ENCODE measurements around the gene FICD. TPM values are rescaled to one million over a fixed set of nuclear protein-coding genes. Genes with fewer than 3 reads are reported as not detected.

The FICD gene
- polyA plus RNA-seq, 4 donors: 0.81 to 2.2 (median 1.5) TPM

DNA sequence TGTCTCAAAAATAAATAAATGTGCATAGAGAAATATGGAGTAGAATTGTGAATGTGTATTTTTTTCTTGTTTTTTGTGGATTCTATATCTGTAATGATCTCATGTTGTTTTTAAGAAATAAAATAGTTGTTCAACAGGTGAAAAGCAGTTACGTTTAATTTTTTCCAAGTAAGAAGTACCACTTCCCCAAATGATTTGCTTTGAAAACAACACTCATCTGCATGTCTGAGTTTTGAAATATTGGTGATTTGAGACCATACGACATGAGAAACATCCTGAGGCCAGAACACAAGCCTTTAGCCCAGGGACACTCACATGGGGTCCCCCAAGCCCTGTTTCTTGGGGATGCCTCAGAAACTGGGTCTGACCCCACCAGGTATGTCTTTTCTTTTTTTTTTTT, 4.2 kb upstream of the FICD start:
- H3K9me3 ChIP-seq (ENCODE audit: control insufficient read depth in 2 of 2, insufficient read depth in 1 of 2, low read depth in 1 of 2, low read length in 1 of 2): peaks cover 0 to 5% of the 10 kb centered on the region in 2 donors
- peaks cover 0 to 2% (median 0%) of the 10 kb centered on the region in 3 donors for H3K4me1 ChIP-seq (ENCODE audit: control insufficient read depth in 3 of 3, insufficient read depth in 2 of 3, low read depth in 1 of 3, low read length in 2 of 3)
- H3K4me3 ChIP-seq (ENCODE audit: low read depth in 1 of 3, low read length in 3 of 3): no peak overlapping the region
- H3K27me3 ChIP-seq (ENCODE audit: control insufficient read depth in 3 of 3, insufficient read depth in 3 of 3, low read length in 3 of 3): peaks cover 0 to 2% (median 0%) of the 10 kb centered on the region in 3 donors
- H3K27ac ChIP-seq (ENCODE audit: low read depth in 1 of 3, low read length in 2 of 3): no peak overlapping the region
- FAIRE-seq (no peak), DNase-seq (no peak)
- H3K36me3 ChIP-seq (ENCODE audit: control insufficient read depth in 3 of 3, insufficient read depth in 2 of 3, low read depth in 1 of 3, low read length in 3 of 3): no peaks in the 10 kb centered on the region
- WGBS, 3 donors: 71 to 82% (median 75%) methylated on average over 2 of the region's 2 CpGs

DNA sequence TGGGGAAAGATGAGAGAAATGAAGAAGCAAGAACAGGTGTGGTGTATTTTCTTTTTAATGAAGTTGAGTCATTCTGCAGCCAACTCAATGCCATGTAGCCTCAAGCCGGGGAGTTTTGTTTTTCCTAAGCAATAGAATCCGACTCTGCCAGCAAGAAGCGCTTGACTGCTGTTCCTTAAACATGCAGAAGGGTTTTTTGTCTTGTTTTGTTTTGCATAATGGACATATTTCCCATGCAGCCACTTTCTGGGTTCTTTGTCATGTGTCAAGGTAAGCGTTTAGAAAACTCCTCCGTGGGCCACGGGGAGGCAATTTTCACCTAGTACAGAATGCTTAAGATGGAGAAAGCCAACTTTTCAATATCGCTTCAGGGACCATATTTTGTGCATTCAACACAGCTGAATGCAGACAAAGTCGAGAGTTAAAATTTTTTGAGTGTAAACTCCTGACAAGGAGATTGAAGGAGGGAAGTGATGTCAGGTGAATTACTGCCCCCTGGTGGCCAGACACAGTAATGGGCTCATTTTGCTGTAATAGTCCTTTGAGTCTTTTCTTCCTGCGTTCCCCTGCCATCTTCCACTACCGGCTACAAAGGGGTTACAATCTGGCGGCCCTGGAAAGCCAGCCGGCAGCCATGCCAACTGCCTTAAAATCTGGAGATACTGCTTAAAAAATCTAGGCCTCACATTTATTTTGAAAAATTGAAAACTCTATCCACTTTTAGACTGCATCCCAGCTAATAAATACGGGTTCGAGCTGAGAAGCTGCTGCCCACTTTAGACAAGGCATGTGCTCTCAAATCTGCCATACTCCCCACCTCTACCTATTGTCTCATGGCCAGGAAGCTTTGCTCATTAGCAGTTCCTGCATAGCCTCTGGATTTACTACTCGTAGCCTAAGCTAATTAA, 3.2 kb upstream of the FICD start:
- H3K4me3 ChIP-seq (ENCODE audit: low read depth in 1 of 3, low read length in 3 of 3): no peak overlapping the region
- FAIRE-seq (no peak), DNase-seq (peak; percentile 67 to 77)
- H3K36me3 ChIP-seq (ENCODE audit: control insufficient read depth in 3 of 3, insufficient read depth in 2 of 3, low read depth in 1 of 3, low read length in 3 of 3): peaks cover 0 to 2% (median 0%) of the 10 kb centered on the region in 3 donors
- H3K27me3 ChIP-seq (ENCODE audit: control insufficient read depth in 3 of 3, insufficient read depth in 3 of 3, low read length in 3 of 3): peaks cover 0 to 2% (median 0%) of the 10 kb centered on the region in 3 donors
- WGBS, 3 donors: 31 to 35% (median 32%) methylated on average over 15 of the region's 15 CpGs
- peaks cover 0 to 5% of the 10 kb centered on the region in 2 donors for H3K9me3 ChIP-seq (ENCODE audit: control insufficient read depth in 2 of 2, insufficient read depth in 1 of 2, low read depth in 1 of 2, low read length in 1 of 2)
- peaks cover 0 to 5% (median 2%) of the 10 kb centered on the region in 3 donors for H3K4me1 ChIP-seq (ENCODE audit: control insufficient read depth in 3 of 3, insufficient read depth in 2 of 3, low read depth in 1 of 3, low read length in 2 of 3)
- H3K27ac ChIP-seq (ENCODE audit: low read depth in 1 of 3, low read length in 2 of 3): no peak overlapping the region

DNA sequence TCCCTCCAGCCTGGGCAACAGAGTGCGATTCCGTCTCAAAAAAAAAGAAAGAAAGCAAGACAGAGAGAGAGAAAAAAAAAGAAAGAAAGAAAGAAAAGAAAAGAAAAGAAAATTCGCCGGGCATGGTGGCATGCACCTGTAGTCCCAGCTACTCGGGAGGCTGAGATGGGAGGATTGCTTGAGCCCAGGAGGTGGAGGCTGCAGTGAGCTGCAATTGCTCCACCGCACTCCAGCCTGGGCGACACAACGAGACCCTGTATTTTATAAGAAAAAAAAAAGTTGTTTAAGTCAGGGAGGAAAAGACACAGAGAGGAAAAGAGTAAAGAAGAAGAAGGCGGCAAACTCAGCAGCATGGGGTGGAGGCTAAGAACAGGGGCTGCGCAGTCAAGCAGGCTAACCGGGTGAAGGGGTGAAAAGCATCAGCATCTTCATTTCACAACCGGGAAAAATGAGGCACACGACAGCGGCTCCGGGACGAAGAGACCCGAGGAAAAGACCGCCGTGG, 557 bp upstream of the FICD start:
- no peak for DNase-seq
- WGBS, 3 donors: 27 to 28% (median 28%) methylated on average over 19 of the region's 19 CpGs
- Histone ChIP-seq H3K9me3 (ENCODE audit: control insufficient read depth in 2 of 2, insufficient read depth in 1 of 2, low read depth in 1 of 2, low read length in 1 of 2) (no peaks in the 10 kb centered on the region), H3K27me3 (ENCODE audit: control insufficient read depth in 3 of 3, insufficient read depth in 3 of 3, low read length in 3 of 3) (no peaks in the 10 kb centered on the region), H3K4me1 (ENCODE audit: control insufficient read depth in 3 of 3, insufficient read depth in 2 of 3, low read depth in 1 of 3, low read length in 2 of 3) (peaks cover 0 to 5% (median 2%) of the 10 kb centered on the region in 3 donors), H3K36me3 (ENCODE audit: control insufficient read depth in 3 of 3, insufficient read depth in 2 of 3, low read depth in 1 of 3, low read length in 3 of 3) (peaks cover 2 to 26% (median 3%) of the 10 kb centered on the region in 3 donors), H3K27ac (ENCODE audit: low read depth in 1 of 3, low read length in 2 of 3) (no peak overlapping the region), H3K4me3 (ENCODE audit: low read depth in 1 of 3, low read length in 3 of 3) (peak overlapping the region in 2 of 3 donors; percentile 9 to 83)
- no peak for FAIRE-seq

DNA sequence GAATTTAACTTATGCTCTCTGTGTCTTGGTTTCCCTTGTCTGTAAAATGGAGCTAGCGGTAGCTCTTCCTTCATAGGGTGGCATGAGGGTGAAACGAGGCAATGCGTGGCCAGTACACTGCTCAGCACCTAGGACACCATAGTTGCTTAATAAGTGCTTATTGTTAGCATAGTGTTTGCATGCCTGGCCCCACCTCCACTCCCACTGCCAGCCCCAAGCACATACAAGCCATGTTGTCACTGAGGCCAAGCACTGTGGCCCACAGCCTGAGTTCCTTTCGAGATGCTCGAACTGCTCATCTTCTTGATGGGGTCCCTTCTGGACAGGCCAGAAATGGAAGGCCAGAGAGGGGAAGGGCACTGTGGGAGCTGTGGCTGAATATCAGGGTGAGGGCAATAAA, 839 bp downstream of the FICD start:
- DNase-seq (peak in 1 of 2 donors; percentile 9), FAIRE-seq (no peak)
- Histone ChIP-seq H3K4me3 (ENCODE audit: low read depth in 1 of 3, low read length in 3 of 3) (peak overlapping the region; percentile 72 to 88 (median 83)), H3K27ac (ENCODE audit: low read depth in 1 of 3, low read length in 2 of 3) (no peak overlapping the region), H3K9me3 (ENCODE audit: control insufficient read depth in 2 of 2, insufficient read depth in 1 of 2, low read depth in 1 of 2, low read length in 1 of 2) (no peaks in the 10 kb centered on the region), H3K27me3 (ENCODE audit: control insufficient read depth in 3 of 3, insufficient read depth in 3 of 3, low read length in 3 of 3) (no peaks in the 10 kb centered on the region), H3K4me1 (ENCODE audit: control insufficient read depth in 3 of 3, insufficient read depth in 2 of 3, low read depth in 1 of 3, low read length in 2 of 3) (peaks cover 0 to 5% (median 2%) of the 10 kb centered on the region in 3 donors), H3K36me3 (ENCODE audit: control insufficient read depth in 3 of 3, insufficient read depth in 2 of 3, low read depth in 1 of 3, low read length in 3 of 3) (peaks cover 2 to 34% (median 7%) of the 10 kb centered on the region in 3 donors)
- WGBS, 3 donors: 37 to 58% (median 44%) methylated on average over 5 of the region's 5 CpGs

DNA sequence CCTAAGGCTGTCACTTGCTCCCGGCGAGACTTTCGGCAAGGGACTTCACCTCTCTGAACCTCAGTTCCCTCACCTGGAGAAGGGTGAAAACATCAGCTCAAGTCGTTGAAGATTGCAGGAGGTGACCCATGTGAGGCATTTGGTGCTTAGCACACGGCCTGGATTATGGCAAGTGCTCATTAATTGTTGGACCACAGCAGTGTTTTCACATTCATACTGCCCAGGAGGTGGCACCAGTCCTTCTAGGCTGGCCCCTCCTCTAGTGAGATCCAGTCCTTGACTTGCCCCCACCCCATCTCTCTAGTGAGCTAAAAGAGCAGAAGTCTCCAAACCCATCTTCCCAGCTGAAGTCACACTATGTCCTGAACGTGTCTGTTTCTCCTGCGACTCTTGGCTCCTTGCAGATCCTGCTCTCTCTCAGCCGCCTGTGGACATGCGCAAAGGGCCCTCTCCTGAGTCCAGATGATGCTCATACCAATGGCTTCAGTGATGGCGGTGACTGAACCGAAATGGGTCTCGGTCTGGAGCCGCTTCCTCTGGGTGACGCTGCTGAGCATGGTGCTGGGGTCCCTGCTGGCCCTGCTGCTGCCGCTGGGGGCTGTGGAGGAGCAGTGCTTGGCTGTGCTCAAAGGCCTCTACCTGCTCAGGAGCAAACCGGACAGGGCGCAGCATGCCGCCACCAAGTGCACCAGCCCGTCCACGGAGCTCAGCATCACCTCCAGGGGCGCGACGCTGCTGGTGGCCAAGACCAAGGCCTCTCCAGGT, 1.6 kb downstream of the FICD start:
- Histone ChIP-seq H3K36me3 (ENCODE audit: control insufficient read depth in 3 of 3, insufficient read depth in 2 of 3, low read depth in 1 of 3, low read length in 3 of 3) (peaks cover 2 to 38% (median 10%) of the 10 kb centered on the region in 3 donors), H3K4me3 (ENCODE audit: low read depth in 1 of 3, low read length in 3 of 3) (no peak overlapping the region), H3K27me3 (ENCODE audit: control insufficient read depth in 3 of 3, insufficient read depth in 3 of 3, low read length in 3 of 3) (no peaks in the 10 kb centered on the region), H3K4me1 (ENCODE audit: control insufficient read depth in 3 of 3, insufficient read depth in 2 of 3, low read depth in 1 of 3, low read length in 2 of 3) (peaks cover 0 to 5% (median 2%) of the 10 kb centered on the region in 3 donors), H3K9me3 (ENCODE audit: control insufficient read depth in 2 of 2, insufficient read depth in 1 of 2, low read depth in 1 of 2, low read length in 1 of 2) (no peaks in the 10 kb centered on the region), H3K27ac (ENCODE audit: low read depth in 1 of 3, low read length in 2 of 3) (no peak overlapping the region)
- DNase-seq: no peak
- no peak for FAIRE-seq
- 86 to 89% (median 87%) methylated on average over 23 of the region's 23 CpGs for WGBS, 3 donors

DNA sequence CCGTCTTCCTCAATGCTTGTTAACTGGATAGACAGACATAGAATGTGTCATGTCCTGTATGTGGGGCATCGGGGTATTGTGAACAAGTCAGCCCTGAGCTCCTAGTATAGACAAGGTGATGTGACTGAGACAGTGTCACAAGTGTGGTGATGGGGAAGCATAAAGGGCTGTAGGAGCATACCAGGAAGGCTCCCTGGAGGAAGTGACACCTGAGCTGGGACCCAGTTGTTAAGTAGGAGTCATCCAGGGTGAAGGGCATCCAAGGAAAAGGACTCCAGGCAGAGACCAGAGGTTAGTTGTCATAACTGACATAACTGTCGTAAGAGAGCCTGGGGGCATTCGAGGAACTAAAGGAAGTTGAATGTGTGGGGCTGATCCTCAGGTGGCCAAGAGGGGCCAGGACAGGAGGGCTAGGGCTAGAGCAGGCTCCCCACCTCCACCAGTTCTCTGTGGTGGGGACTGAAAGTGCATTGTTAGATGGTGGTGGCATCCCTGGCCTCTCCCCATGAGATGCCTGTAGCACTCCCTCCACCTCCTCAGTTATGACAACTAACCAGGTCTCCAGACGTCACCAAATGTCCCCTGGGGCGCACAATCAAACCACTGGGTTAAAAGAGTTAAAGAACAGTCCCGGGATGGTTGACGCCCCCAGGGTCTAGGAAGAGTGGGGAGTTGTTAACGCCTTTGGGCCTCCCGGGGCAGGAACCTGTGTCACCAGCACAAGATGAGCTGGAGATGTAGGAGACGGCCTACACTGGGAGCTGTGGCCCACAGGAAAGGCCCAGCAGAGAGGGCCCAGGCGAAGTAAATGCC, 2.4 kb downstream of the FICD start:
- WGBS, 3 donors: 89 to 92% (median 90%) methylated on average over 12 of the region's 12 CpGs
- Histone ChIP-seq H3K4me1 (ENCODE audit: control insufficient read depth in 3 of 3, insufficient read depth in 2 of 3, low read depth in 1 of 3, low read length in 2 of 3) (peaks cover 0 to 5% (median 2%) of the 10 kb centered on the region in 3 donors), H3K4me3 (ENCODE audit: low read depth in 1 of 3, low read length in 3 of 3) (no peak overlapping the region), H3K27ac (ENCODE audit: low read depth in 1 of 3, low read length in 2 of 3) (no peak overlapping the region), H3K36me3 (ENCODE audit: control insufficient read depth in 3 of 3, insufficient read depth in 2 of 3, low read depth in 1 of 3, low read length in 3 of 3) (peaks cover 6 to 39% (median 10%) of the 10 kb centered on the region in 3 donors), H3K9me3 (ENCODE audit: control insufficient read depth in 2 of 2, insufficient read depth in 1 of 2, low read depth in 1 of 2, low read length in 1 of 2) (no peaks in the 10 kb centered on the region), H3K27me3 (ENCODE audit: control insufficient read depth in 3 of 3, insufficient read depth in 3 of 3, low read length in 3 of 3) (no peaks in the 10 kb centered on the region)
- no peak for FAIRE-seq
- DNase-seq: no peak

DNA sequence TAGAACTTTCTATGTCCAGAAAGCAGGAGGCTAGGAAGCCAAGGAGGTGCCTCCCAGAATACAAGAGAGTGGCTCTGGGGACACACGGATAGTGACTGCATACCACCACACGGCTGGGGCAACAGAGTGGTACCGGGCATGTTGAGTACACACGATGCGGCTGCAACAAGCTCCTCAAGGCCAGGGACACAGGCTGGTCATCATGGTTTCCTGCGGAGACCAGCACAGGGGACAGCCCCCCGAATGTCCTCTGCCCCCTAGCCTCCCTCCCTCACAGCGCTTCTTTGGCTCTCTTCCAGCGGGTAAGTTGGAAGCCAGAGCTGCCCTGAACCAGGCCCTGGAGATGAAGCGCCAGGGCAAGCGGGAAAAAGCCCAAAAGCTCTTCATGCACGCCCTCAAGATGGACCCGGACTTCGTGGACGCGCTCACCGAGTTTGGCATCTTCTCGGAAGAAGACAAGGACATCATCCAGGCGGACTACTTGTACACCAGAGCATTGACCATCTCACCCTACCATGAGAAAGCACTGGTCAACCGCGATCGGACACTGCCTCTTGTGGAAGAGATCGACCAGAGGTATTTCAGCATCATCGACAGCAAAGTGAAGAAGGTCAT, 3.1 kb downstream of the FICD start:
- Histone ChIP-seq H3K4me3 (ENCODE audit: low read depth in 1 of 3, low read length in 3 of 3) (no peak overlapping the region), H3K9me3 (ENCODE audit: control insufficient read depth in 2 of 2, insufficient read depth in 1 of 2, low read depth in 1 of 2, low read length in 1 of 2) (no peaks in the 10 kb centered on the region), H3K27me3 (ENCODE audit: control insufficient read depth in 3 of 3, insufficient read depth in 3 of 3, low read length in 3 of 3) (no peaks in the 10 kb centered on the region), H3K27ac (ENCODE audit: low read depth in 1 of 3, low read length in 2 of 3) (no peak overlapping the region), H3K4me1 (ENCODE audit: control insufficient read depth in 3 of 3, insufficient read depth in 2 of 3, low read depth in 1 of 3, low read length in 2 of 3) (peaks cover 0 to 5% (median 2%) of the 10 kb centered on the region in 3 donors), H3K36me3 (ENCODE audit: control insufficient read depth in 3 of 3, insufficient read depth in 2 of 3, low read depth in 1 of 3, low read length in 3 of 3) (peaks cover 6 to 42% (median 16%) of the 10 kb centered on the region in 3 donors)
- 92 to 98% (median 96%) methylated on average over 24 of the region's 24 CpGs for WGBS, 3 donors
- DNase-seq (no peak), FAIRE-seq (no peak)

Data from small intestine (tissue), 7 donors.